DMS 273 (cell line): ENCODE measurements around the gene CCDC82.
A peak's percentile ranks its signal among the peaks of the same experiment; 100 is the strongest.
"Not testable (repeated sequence)": the region's sequence is repeated elsewhere in the genome, so short reads cannot be mapped to it uniquely, and the experiment has no call there.

ENCODE experiments used
- DNase-seq: peaks from one replicate; lab custom pipeline; 2025; ENCODE audit not compliant: unreplicated experiment; lab: John Stamatoyannopoulos, UW

Gene CCDC82

GRCh38 chr11:96389720-96390487 lies at the start of gene CCDC82, which contains the start of gene JRKL:
TSS of gene CCDC82 (minus strand) at chr11:96389912. CDS start at chr11:96384747, 5,165 bp downstream.
TSS of gene JRKL (plus strand) at chr11:96390013. CDS start at chr11:96390650, 637 bp downstream.
- DNase-seq = peak; percentile 96

GRCh38 chr11:96432654-96433053 lies 42.9 kb upstream of the CCDC82 start:
- not testable (repeated sequence) for DNase-seq

GRCh38 chr11:96430668-96431067 lies 41.0 kb upstream of the CCDC82 start:
- DNase-seq = no peak

- no peak for DNase-seq
These were observed 35.0 kb upstream of the CCDC82 start for GRCh38 chr11:96424693-96425092.

GRCh38 chr11:96413408-96413807 lies 23.7 kb upstream of the CCDC82 start:
- no peak for DNase-seq

- DNase-seq = no peak
These were observed 23.2 kb upstream of the CCDC82 start for GRCh38 chr11:96412761-96413381.

- not testable (repeated sequence) for DNase-seq
These were observed 21.7 kb upstream of the CCDC82 start for GRCh38 chr11:96411412-96411811.

GRCh38 chr11:96400697-96401096 lies 11.0 kb upstream of the CCDC82 start:
- no peak for DNase-seq

GRCh38 chr11:96397863-96398262 lies 8.2 kb upstream of the CCDC82 start:
- DNase-seq = no peak

GRCh38 chr11:96396637-96397036 lies 6.9 kb upstream of the CCDC82 start:
- DNase-seq = no peak

- no peak for DNase-seq
These were observed 5.1 kb upstream of the CCDC82 start for GRCh38 chr11:96394773-96395172.

GRCh38 chr11:96393753-96394348 lies 4.1 kb upstream of the CCDC82 start:
- DNase-seq = peak; percentile 50

- peak; percentile 1 for DNase-seq
These were observed 2.1 kb upstream of the CCDC82 start for GRCh38 chr11:96391698-96392307.

GRCh38 chr11:96390488-96390792 lies 728 bp upstream of the CCDC82 start:
- peak; percentile 37 for DNase-seq

- peak; percentile 84 for DNase-seq
These were observed 607 bp downstream of the CCDC82 start for GRCh38 chr11:96388891-96389719.

- DNase-seq = no peak
These were observed 4.5 kb downstream of the CCDC82 start for GRCh38 chr11:96385187-96385586.

GRCh38 chr11:96384156-96384555 lies 5.6 kb downstream of the CCDC82 start:
- no peak for DNase-seq

GRCh38 chr11:96376796-96377195 lies 12.9 kb downstream of the CCDC82 start:
- no peak for DNase-seq

GRCh38 chr11:96373826-96374225 lies 15.9 kb downstream of the CCDC82 start:
- DNase-seq = no peak

- DNase-seq = no peak
These were observed 22.4 kb downstream of the CCDC82 start for GRCh38 chr11:96367342-96367741.

GRCh38 chr11:96366024-96366423 lies 23.7 kb downstream of the CCDC82 start:
- DNase-seq = no peak
